GM18858 (cell line): Measurements from ENCODE around the gene MSTO1.
"Not testable (repeated sequence)": the region's sequence is repeated elsewhere in the genome, so short reads cannot be mapped to it uniquely, and the experiment has no call there.

ENCODE experiments used
- ATAC-seq: cut with Tn5 transposase; IDR thresholded peaks from one replicate; pipeline ENCODE4 v1.9.1; 2021; ENCODE audit not compliant: unreplicated experiment

The MSTO1 gene

DNA sequence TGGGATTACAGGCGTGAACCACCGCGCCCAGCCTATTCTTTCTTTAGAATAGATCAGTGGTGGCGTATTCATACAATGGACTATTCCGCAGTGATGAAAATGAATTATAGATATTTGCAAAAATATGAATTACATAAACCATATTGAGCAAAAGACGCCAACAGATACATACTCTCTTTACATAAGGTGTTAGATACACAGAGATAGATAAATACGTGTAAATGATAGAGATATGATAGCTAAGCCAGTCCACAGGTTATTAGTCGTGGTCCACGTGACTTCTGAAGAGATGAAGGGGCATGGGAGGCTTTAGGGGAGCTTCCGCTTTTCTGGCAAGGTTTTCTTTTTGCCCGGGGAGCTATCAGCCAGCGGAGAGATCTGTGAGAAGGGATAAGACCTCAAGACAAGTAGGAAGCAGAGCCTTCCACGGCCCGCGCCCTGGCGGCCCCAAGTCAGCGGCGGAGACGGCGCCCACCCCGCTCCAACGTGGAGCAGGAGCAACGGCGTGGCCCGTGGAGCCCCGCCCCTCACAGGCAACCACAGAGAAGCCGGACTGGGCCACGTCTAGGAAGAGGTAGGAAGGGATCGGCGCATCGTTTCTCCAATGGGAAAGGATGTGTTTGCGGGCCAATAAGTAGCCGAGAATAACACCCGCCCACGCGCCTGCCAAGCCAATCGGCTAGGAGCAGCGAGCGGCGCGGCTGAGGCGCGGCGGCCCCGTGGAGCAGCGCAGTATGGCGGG lies at the start of gene MSTO1:
TSS of gene MSTO1 (plus strand) at position 704 of the 742 bp plus-strand sequence. CDS start at position 735, 31 bp downstream.
- ATAC-seq, result peak; percentile 85

DNA sequence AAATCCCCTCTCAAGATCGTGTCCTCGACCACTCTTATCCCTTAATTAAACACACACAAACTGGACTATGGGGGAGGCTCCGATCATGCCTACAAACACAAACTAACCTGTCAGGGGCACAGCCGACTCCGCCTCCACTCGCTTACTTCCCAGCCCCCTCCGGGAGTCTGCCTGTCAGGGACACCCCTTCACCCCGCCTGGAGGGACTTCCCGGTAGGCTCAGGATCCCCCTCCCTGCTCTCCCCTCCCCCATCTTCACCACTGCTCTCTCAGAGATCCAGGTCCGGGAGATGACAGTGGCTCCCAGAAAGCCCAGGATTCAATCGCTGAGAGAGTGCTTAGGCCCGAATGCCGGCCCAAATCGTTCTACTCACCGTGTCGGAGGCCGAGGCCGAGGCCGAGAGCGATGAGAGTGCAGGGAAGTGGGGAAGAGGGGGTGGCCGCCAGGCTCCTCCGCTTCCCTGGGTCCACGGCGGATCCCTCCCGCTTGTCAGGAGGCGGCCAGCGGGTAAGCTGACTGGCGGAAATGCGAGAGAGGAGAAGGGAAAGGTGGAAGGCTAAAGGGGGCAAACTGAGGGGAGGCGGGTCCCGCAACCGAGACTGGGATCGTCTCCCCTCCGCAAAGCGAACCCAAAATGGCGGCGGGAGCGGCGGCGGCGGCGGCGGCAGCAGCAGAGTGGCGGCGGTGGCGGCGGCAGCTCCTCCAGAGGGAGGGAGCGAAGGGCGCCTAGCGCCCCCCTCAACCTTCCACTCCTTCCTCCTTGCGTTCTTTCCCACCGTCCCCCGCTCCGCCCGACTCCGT lies 48.0 kb upstream of the MSTO1 start:
- ATAC-seq, result not testable (repeated sequence)

DNA sequence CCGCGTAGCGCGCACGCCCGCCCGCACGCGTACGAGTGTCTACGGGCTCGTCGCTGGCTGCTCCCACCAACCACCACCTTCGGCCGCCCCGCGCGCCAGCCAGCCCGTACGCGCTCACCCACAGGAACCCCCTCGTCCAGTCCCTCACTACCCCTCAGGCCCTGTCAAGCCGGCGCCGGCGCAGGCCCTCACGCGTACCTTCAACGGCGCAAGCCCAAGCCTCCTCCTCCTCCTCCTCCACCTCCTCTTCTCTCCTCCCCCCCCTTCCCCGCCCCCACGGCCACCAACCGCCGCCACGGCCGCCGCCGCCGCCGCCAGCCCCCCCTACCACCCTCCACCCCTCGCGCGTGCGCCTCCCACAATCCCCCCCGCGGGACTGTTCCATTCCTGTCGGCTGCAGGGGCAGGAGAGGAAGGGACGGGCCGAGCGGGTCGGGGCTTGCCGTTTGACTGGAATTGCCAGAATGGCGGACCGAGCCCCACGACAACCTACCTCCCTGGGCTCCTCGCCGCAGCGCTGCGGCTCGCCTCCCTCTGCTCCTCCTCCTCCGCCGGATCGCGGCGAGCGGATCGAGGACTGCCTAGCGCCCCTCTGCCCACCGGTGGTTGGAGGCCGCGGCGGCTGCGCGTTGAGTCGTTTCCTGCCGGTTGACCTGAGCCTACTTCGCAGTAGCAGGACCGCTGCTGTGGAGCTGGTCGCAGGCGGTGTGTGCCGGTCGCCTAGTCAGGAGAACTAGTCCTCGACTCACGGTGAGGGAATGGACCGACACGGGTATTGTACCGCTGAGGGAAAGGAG lies 47.2 kb upstream of the MSTO1 start, which contains the start of gene ASH1L:
TSS of gene ASH1L (minus strand) at position 223 of the 796 bp plus-strand sequence. CDS start 41,284 bp downstream, outside the sequence.
- peak; percentile 46 for ATAC-seq

DNA sequence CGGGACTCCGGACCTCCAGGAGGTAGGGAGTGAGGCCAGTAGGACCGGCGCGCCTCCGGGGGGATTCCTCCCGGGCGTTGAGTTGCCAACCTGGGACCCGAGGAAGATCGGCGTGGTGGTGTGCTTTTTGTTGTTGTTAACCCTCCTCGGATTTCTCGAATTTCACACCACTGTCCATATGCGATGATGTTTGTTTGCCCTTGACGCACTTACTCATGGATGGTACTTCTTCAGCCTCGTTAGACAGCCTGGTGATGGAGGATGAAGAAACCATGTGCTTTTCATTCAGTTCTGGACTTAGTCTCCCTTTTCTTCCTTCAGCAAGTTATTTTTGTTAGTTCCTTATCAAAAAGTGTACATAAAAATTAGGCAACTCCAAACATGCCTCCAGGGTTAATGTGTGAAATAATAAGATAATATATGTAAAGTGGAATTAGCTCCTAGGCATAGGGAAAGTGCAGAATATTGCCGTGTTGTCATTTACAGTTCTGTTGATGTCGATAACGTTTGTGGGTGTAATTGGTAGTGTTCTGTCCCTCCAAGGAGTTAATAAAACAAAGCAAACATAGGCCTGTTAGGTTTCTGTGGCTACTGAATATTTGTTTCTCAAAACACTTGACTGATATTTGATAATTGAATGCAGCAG lies 46.5 kb upstream of the MSTO1 start:
- peak; percentile 8 for ATAC-seq

DNA sequence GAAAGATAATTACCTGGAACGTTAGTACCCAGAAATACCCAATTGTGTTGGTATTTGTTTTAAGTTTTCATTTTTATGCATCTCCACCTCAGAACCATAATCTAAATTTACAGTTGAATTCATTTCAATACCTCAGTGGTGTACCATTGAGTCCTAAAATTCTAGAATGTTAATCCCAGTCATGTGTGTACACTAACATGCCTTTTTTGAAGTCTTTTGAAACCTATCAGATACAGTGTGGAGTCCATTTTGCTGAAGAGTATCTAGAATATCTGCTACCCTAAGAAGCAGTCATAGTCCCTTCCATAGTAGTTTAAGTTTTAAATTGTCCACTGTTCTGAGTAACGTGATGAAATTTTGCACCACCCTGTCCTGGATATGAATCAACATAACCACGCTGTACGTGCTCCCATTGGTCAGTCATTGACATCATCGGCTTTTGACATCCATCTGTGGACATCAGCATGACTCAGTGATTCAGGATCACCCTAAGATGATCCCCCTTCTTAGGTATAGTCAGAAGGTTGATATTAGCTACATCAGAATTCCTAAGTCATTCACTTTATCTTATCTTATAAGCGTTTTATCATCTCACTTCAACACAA lies 39.9 kb upstream of the MSTO1 start:
- no peak for ATAC-seq

DNA sequence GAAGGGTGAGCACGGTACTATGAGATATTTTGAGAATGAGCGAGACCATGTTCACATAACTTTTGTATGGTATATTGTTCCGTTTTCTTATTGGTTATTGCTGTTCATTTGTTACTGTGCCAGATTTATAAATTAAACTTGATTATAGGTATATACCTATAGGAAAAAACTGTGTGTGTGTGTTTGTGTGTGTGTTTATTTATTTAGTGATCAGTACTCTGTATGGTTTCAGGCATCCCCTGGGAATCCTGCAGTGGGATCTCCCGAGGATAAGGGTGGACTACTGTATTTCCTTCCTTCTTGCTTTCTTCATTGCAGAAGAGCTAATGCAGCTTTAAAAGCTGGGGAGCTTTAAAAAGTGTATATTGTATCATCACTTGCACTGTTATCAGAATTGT lies 39.4 kb upstream of the MSTO1 start:
- no peak for ATAC-seq

DNA sequence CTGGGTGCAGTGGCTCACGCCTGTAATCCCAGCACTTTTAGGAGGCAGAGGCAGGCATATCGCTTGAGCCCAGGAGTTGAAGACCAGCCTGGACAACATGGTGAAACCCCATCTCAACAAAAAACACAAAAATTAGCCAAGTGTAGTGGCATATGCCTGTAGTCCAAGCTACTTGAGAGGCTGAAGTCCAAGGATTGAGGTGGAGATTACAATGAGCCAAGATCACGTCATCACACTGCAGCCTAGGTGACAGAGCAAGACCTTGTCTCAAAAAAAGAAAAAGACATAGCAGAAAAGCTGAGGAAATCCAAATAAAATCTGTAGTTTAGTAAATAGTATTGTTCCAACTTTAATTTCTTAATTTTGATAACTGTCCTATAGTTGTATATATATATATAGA lies 35.9 kb upstream of the MSTO1 start:
- no peak for ATAC-seq

DNA sequence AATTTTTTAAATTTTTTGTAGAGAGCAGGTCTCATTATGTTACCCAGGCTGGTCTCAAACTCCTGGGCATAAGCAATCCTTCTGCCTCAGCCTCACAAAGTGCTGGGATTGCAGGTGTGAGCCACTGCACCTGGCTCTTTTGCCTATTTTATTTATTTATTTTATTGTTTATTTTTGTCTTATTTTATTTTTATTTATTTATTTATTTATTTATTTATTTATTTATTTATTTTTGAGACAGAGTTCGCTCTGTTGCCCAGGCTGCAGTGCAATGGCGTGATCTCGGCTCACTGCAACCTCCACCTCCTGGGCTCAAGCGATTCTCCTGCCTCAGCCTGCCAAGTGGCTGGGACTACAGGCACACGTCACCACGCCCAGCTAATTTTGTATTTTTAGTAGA lies 34.4 kb upstream of the MSTO1 start:
- not testable (repeated sequence) for ATAC-seq

DNA sequence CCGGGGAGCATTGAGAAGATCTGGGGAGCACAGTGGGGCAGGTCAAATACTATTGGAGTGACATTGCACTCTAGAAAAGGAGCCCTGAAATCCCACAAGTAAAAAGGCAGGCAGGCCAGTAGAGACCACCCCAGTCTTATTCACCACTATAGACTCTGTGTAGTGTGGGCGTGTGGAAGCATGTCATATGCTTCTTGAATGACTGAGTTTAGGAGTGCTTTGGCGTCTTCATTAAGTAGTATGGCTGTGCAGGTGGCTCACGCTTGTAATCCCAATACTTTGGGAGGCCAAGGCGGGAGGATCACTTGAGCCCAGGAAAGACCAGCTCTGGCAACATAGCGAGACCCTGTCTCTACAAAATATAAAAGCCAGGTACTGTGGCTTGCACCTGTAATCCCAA lies 26.2 kb upstream of the MSTO1 start:
- not testable (repeated sequence) for ATAC-seq

DNA sequence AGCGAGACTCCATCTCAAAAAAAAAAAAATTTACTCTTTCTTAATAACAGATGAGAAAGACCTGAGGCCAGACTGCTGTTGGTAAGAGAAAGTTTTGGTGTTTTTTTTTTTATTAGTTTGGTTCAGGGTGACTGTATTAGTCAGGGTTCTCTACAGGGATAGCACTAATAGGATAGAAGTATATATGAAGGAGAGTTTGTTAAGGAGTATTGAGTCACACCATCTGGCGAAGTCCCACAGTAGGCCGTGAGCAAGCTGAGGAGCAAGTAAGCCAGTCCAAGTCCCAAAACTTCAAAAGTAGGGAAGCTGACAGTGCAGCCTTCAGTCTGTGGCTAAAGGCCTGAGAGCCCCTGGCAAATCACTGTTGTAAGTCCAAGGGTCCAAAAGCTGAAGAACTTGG lies 20.7 kb upstream of the MSTO1 start:
- not testable (repeated sequence) for ATAC-seq

DNA sequence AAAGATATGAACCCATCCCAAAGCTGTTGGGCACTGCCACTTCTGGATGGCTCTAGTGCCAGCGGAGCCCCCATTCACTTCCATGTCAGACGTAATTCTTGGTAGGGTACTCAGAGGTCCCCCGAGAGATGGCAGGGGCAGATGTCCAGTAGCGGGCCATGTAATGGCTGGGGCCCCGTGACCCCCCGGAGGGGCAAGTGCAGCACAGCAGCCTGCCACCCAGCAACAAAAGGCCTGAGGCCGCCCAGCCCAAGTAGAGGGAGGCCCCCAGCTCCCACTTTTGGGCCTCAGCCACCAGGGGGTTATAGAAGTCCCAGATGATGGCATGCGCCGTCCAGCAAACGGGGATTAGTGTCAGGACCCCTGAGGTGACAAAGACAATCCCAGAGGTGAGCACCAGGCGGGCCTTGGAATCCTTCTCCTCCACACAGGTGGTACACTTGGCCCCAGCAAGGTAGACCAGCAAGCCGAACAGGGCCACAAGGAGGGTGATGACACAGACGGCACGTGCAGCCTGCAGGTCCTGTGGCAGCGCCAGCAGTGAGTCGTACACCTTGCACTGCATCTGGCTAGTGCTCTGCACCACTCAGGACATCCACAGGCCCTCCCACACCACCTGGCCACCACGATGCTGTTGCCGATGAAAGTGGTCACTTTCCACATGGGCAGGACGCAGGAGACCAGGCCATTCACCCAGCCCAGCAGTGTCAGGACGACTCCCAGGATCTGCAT lies 19.3 kb upstream of the MSTO1 start:
- ATAC-seq, result not testable (repeated sequence)

DNA sequence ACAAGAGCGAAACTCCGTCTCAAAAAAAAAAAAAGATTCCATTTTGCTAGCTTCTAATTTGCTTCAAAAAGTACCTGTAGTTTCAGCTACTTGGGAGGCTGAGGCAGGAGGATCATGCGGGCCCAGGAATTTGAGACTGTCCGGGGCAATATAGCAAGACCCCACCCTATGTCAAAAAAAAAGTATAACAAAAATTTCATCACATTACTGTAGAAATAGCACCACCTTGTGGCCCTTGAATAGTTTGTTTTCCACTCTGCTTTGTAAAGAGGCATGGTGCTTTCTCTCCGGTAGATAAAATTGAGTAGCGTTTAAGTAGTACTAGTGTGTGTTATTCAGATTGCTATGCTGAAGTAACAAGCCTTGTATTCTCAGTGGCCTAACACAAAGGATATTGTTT lies 18.2 kb upstream of the MSTO1 start:
- no peak for ATAC-seq

DNA sequence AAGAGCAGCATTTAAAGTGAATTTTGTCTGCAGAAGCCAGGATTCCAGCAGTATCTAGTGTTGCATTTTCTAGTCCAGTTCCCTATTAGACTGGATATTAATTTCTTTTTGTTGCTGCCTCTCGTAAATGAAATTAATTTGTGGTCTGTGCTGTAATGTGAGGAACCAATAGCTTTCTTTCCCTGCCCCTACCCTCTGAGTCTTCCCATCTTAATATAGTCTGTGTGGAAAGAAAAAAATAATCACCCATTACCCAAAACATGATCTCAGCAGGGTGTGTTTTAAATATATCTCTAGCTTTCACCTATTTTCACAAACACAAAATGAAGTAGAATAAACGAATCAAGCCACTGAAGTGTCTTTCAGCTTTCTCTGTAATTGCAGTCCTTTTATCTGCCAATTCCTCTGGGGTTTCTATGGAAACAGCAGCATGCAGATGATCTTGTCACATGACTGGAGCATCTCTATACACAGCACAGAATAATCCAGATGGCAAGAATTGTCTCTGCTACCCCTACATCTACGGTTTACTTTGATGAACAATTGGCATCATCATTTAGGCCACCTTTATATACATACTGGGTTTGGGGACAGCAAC lies 14.0 kb upstream of the MSTO1 start:
- not testable (repeated sequence) for ATAC-seq

DNA sequence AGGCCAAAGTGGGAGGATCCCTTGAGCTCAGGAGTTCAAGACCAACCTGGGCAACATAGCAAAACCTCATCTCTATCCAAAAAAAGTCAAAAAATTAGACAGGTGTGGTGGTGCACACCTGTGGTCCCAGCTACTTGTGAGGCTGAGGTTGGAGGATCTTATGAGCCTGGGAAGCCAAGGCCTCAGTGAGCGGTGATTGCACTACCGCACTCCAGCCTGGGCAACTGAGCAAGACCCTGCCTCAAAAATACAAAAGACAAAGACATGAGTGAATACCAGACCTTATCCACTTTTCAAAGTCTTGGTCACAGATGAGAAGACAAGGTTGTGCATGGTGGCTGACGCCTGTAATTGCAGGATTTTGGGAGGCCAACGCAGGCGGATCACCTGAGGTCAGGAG lies 13.2 kb upstream of the MSTO1 start:
- ATAC-seq, result no peak

DNA sequence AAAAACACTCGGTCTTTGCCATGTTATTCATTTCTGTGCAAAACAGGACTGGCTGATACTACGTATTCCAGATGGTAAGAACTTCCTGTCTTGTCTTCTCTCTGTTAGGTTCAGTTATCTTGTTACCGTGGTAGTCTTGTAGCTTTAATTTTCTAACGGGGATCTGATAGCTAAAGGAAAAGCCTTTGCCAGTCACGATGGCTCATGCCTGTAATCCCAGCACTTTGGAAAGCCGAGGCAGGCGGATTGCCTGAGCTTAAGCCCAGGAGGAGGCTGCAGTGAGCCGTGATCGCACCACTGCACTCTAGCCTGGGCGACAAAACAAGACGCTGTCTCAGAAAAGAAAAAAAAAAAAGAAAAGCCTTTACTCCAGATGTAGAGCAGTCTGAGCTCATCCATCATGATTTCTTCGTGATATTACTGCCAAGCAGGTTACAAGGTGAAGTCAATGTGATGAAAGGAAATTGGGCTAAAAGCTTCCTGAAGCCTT lies 11.1 kb upstream of the MSTO1 start:
- ATAC-seq, result no peak

DNA sequence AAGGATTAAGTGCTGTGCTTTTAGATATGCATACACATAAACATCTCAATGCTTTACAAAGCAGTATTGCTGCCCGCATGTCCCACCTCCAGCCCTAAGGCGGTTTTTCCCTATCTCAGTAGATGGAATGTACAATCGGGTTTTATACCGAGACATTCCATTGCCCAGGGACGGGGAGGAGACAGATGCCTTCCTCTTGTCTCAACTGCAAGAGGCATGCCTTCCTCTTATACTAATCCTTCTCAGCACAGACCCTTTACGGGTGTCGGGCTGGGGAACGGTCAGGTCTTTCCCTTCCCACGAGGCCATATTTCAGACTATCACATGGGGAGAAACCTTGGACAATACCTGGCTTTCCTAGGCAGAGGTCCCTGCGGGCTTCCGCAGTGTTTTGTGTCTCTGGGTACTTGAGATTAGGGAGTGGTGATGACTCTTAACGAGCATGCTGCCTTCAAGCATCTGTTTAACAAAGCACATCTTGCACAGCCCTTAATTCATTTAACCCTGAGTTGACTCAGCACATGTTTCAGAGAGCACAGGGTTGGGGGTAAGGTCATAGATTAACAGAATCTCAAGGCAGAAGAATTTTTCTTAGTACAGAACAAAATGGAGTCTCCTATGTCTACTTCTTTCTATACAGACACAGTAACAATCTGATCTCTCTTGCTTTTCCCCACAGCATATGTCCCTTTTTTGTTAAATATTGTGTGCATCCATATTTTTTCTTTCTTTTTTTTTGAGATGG lies 10.0 kb upstream of the MSTO1 start:
- not testable (repeated sequence) for ATAC-seq

DNA sequence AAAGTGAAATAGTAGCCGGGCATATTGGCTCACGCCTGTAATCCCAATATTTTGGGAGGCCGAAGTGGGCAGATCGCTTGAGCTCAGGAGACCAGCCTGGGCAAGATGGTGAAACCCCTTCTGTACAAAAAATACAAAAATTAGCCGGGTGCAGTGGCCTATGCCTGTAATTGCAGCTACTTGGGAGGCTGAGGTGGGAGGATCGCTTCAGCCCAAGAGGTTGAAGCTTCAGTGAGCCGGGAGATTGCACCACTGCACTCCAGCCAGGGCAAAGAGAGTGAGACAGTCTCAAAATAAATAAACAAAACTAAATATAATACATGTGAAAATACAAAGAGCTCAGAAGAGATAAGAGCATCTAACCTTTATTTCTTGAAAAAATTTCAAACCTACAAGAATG lies 2.3 kb upstream of the MSTO1 start:
- no peak for ATAC-seq

DNA sequence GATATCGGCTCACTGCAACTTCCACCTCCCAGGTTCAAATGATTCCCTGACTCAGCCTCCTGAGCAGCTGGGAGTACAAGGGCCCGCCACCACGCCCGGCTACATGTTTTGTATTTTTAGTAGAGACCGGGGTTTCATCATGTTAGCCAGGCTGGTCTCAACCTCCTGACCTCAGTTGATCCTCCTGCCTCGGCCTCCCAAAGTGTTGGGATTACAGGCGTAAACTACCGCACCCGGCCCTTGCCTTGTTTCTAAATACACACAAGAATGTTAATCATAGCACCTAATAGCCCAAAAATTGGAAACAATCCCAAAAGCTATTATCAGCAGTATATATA lies 1.2 kb upstream of the MSTO1 start:
- no peak for ATAC-seq

DNA sequence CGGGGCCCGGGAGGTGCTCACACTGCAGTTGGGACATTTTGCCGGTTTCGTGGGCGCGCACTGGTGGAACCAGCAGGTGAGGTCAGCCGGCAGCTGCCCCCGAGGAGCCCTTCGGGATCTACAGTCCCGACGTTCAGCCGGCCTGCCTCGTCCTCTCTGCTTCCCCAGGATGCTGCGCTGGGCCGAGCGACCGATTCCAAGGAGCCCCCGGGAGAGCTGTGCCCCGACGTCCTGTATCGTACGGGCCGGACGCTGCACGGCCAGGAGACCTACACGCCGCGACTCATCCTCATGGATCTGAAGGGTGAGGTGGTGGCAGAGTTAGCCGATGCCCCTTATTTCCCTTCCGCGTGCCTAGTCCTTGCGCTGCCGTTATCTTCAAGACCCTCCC lies 234 bp downstream of the MSTO1 start:
- ATAC-seq, result not testable (repeated sequence)
